ENCODE results near the gene ELL. TPM values are rescaled to one million over a fixed set of nuclear protein-coding genes. Genes with fewer than 3 reads are reported as not detected.

The ELL gene
- total RNA-seq, 1 donor from 2014 or later: 19.2 TPM

GRCh38 chr19:18506101-18506930 lies 15.6 kb downstream of the ELL start:
- Mint-ChIP-seq H3K27ac (no peak overlapping the region), H3K27me3 (ENCODE audit: low read depth) (no peaks in the 10 kb centered on the region)

GRCh38 chr19:18504886-18505610 lies 16.8 kb downstream of the ELL start:
- Mint-ChIP-seq H3K27me3 (ENCODE audit: low read depth) (no peaks in the 10 kb centered on the region), H3K4me3 (no peak overlapping the region), H3K4me1 (peaks cover 14% of the 10 kb centered on the region), H3K9me3 (no peaks in the 10 kb centered on the region), H3K27ac (no peak overlapping the region), H3K36me3 (no peaks in the 10 kb centered on the region)
- no peak for DNase-seq (ENCODE audit: low spot score in 2 of 2, unreplicated experiment in 2 of 2)
- TF ChIP-seq CTCF (IDR thresholded peaks at IDR 0.05; ENCODE audit: unreplicated experiment): no peak

More at GRCh38 chr19:18506101-18506930, 15.6 kb downstream of the ELL start:
- Mint-ChIP-seq H3K9me3 (no peaks in the 10 kb centered on the region), H3K4me3 (no peak overlapping the region), H3K4me1 (peaks cover 14% of the 10 kb centered on the region), H3K36me3 (no peaks in the 10 kb centered on the region)
- DNase-seq (ENCODE audit: low spot score in 2 of 2, unreplicated experiment in 2 of 2): no peak
- no peak for TF ChIP-seq CTCF (IDR thresholded peaks at IDR 0.05; ENCODE audit: unreplicated experiment)

GRCh38 chr19:18503971-18504885 lies 17.6 kb downstream of the ELL start:
- peaks cover 14% of the 10 kb centered on the region for H3K4me1 Mint-ChIP-seq
- no peak for DNase-seq (ENCODE audit: low spot score in 2 of 2, unreplicated experiment in 2 of 2)
- no peaks in the 10 kb centered on the region for H3K27me3 Mint-ChIP-seq (ENCODE audit: low read depth)
- no peak overlapping the region for H3K4me3 Mint-ChIP-seq
- no peaks in the 10 kb centered on the region for H3K9me3 Mint-ChIP-seq
- no peak for TF ChIP-seq CTCF (IDR thresholded peaks at IDR 0.05; ENCODE audit: unreplicated experiment)
- no peaks in the 10 kb centered on the region for H3K36me3 Mint-ChIP-seq
- no peak overlapping the region for H3K27ac Mint-ChIP-seq

GRCh38 chr19:18503337-18503970 lies 18.4 kb downstream of the ELL start:
- Mint-ChIP-seq H3K4me1 (peaks cover 14% of the 10 kb centered on the region), H3K9me3 (no peaks in the 10 kb centered on the region), H3K4me3 (no peak overlapping the region), H3K36me3 (no peaks in the 10 kb centered on the region), H3K27me3 (ENCODE audit: low read depth) (no peaks in the 10 kb centered on the region), H3K27ac (no peak overlapping the region)
- no peak for DNase-seq (ENCODE audit: low spot score in 2 of 2, unreplicated experiment in 2 of 2)
- no peak for TF ChIP-seq CTCF (IDR thresholded peaks at IDR 0.05; ENCODE audit: unreplicated experiment)
